HepG2 (cell line): ENCODE data around the gene CSNK1D. TPM values are rescaled to one million over a fixed set of nuclear protein-coding genes. Genes with fewer than 3 reads are reported as not detected.
A peak's percentile ranks its signal among the peaks of the same experiment; 100 is the strongest.

Experiments
- ATAC-seq: fragments of 200-7000 bp; cut with Tn5 transposase; 3 replicates; pipeline ENCODE4 v1.9.1; 2020; ENCODE audit warnings: mild to moderate bottlenecking, moderate library complexity
- BruUV-seq: library from RNA; stranded (reverse); fragments of 400-500 nt; replicated peaks from 2 replicates; lab custom pipeline; 2021; lab: Mats Ljungman, UMichigan
- CTCF ChIA-PET: fragments of 300-600 bp; formaldehyde crosslinking; extraction: SDS; loops from one replicate; lab custom pipeline; 2021; ENCODE audit warnings: low total read pairs, inconsistent platforms, low intra/inter-chr PET ratio; lab: Yijun Ruan, JAX
- POLR2A ChIA-PET: fragments of 350-600 bp; sonication (Branson Sonifier 250); formaldehyde crosslinking; loops from one replicate; lab custom pipeline; 2020; ENCODE audit warnings: antibody characterized with exemption, inconsistent platforms; lab: Yijun Ruan, JAX
- DNase-seq: peaks from one replicate; pipeline ENCODE4 v3.0.0-alpha.2; 2015; ENCODE audit warnings: low spot score
- FAIRE-seq: peaks from 3 replicates; lab custom pipeline; 2011; peaks lifted over from hg19 to GRCh38; lab: Jason Lieb, UNC
- H2AFZ ChIP-seq: one replicate; pipeline ENCODE4 v1.6.1; 2011; ENCODE audit warnings: low read length, inconsistent platforms
- H3K27ac ChIP-seq: fragments of 300-600 bp; 3 replicates; pipeline ENCODE4 v1.8.0; 2011; ENCODE audit warnings: mixed run types, mild to moderate bottlenecking, mixed read lengths, low read length, inconsistent platforms; ENCODE audit not compliant: insufficient read depth; ENCODE audit errors: extremely low read length
- H3K27me3 ChIP-seq, 2 experiments: fragments of 200-600 bp in 1 of 2; 2 replicates in 1 of 2; 3 replicates in 1 of 2; pipeline versions ENCODE4 v1.6.0 to v1.8.0; 2011; ENCODE audit warnings: low read length in 2 of 2, mild to moderate bottlenecking in 2 of 2, moderate library complexity in 2 of 2, inconsistent platforms in 1 of 2; ENCODE audit not compliant: insufficient read depth in 2 of 2, control insufficient read depth in 1 of 2
- H3K36me3 ChIP-seq, 2 experiments: fragments of 200-600 bp in 1 of 2; replicated peaks in 1 of 2; 2 replicates in 1 of 2; 3 replicates in 1 of 2; pipeline versions ENCODE4 v1.5.1 to v1.8.0; 2011; ENCODE audit warnings: low read length in 2 of 2, inconsistent platforms in 1 of 2; ENCODE audit not compliant: insufficient read depth in 2 of 2, control insufficient read depth in 1 of 2
- H3K4me1 ChIP-seq: 2 replicates; pipeline ENCODE4 v1.5.1; 2012; ENCODE audit warnings: low read length, inconsistent platforms; ENCODE audit not compliant: insufficient read depth
- H3K4me2 ChIP-seq: 2 replicates; pipeline ENCODE4 v1.6.0; 2011; ENCODE audit warnings: low read depth, low read length, inconsistent platforms
- H3K4me3 ChIP-seq, 3 experiments: fragments of 200-600 bp in 1 of 3; sonication (generic), shearing (Covaris generic) in 1 of 3; replicated peaks in 1 of 3; 2 replicates each; pipeline ENCODE4 v1.5.1; 2011 to 2016; ENCODE audit warnings: low read length in 3 of 3, inconsistent platforms in 2 of 3, low read depth in 2 of 3, mild to moderate bottlenecking in 2 of 3, control low read depth in 1 of 3, mixed read lengths in 1 of 3; ENCODE audit not compliant: insufficient read depth in 1 of 3
- H3K79me2 ChIP-seq: one replicate; pipeline ENCODE4 v1.6.1; 2011; ENCODE audit warnings: low read length, inconsistent platforms; ENCODE audit not compliant: insufficient read depth
- H3K9ac ChIP-seq: 2 replicates; pipeline ENCODE4 v1.6.0; 2011; ENCODE audit warnings: mild to moderate bottlenecking, low read depth, low read length, inconsistent platforms; ENCODE audit not compliant: insufficient read depth
- H3K9me3 ChIP-seq: 2 replicates; pipeline ENCODE4 v1.5.1; 2012; ENCODE audit warnings: mild to moderate bottlenecking, low read length
- H4K20me1 ChIP-seq: 2 replicates; pipeline ENCODE4 v1.6.0; 2011; ENCODE audit warnings: inconsistent platforms, mild to moderate bottlenecking, low read length, moderate library complexity; ENCODE audit not compliant: insufficient read depth
- ETS1 ChIP-seq: sonication (generic); formaldehyde crosslinking; IDR thresholded peaks from 2 replicates; pipeline ENCODE4 v1.4.0; 2020; ENCODE audit warnings: missing genetic modification reagents
- HNF4A ChIP-seq: sonication (generic); formaldehyde crosslinking; IDR thresholded peaks from 2 replicates; pipeline ENCODE4 v1.4.0; 2020; ENCODE audit warnings: missing genetic modification reagents
- IKZF5 ChIP-seq: IDR thresholded peaks from 2 replicates; pipeline ENCODE4 v1.6.1; 2018; ENCODE audit warnings: missing genetic modification reagents, mild to moderate bottlenecking, missing compliant biosample characterization
- KDM2A ChIP-seq: sonication (generic); formaldehyde crosslinking; IDR thresholded peaks from 2 replicates; pipeline ENCODE4 v1.4.0; 2020; ENCODE audit warnings: low read depth, missing genetic modification reagents, borderline replicate concordance
- MED1 ChIP-seq: sonication (generic); formaldehyde crosslinking; IDR thresholded peaks from 2 replicates; pipeline ENCODE4 v1.4.0; 2020; ENCODE audit warnings: missing genetic modification reagents
- MEIS1 ChIP-seq: sonication (generic); formaldehyde crosslinking; IDR thresholded peaks from 2 replicates; pipeline ENCODE4 v1.9.0; 2021; ENCODE audit warnings: mild to moderate bottlenecking, missing genetic modification reagents, moderate library complexity, borderline replicate concordance
- MTA3 ChIP-seq: sonication (generic); formaldehyde crosslinking; IDR thresholded peaks from 2 replicates; pipeline ENCODE4 v1.4.0; 2020; ENCODE audit warnings: missing genetic modification reagents
- ONECUT2 ChIP-seq: sonication (generic); formaldehyde crosslinking; IDR thresholded peaks from 2 replicates; pipeline ENCODE4 v1.4.0; 2020; ENCODE audit warnings: missing genetic modification reagents
- SAP130 ChIP-seq: IDR thresholded peaks from 2 replicates; pipeline ENCODE4 v1.6.1; 2016; ENCODE audit warnings: low read depth
- TAF1 ChIP-seq: sonication (generic); formaldehyde crosslinking; IDR thresholded peaks from 2 replicates; pipeline ENCODE4 v1.4.0; 2020; ENCODE audit warnings: missing genetic modification reagents
- THAP9 ChIP-seq: sonication (generic); formaldehyde crosslinking; IDR thresholded peaks from 2 replicates; pipeline ENCODE4; 2020; ENCODE audit warnings: missing genetic modification reagents, mild to moderate bottlenecking, borderline replicate concordance
- ZNF746 ChIP-seq: sonication (generic); formaldehyde crosslinking; IDR thresholded peaks from 2 replicates; pipeline ENCODE4 v1.8.0; 2022; ENCODE audit warnings: mild to moderate bottlenecking, missing genetic modification reagents
- WGBS: methylation state at CpG from one replicate; pipeline ENCODE4 v1.1.6; 2017; ENCODE audit warnings: low lambda C conversion rate; 5-methylcytosine and 5-hydroxymethylcytosine counted together
- in situ Hi-C: cut with HindIII; loops from 2 replicates; pipeline ENCODE4 v1.10.0; 2017; ENCODE audit warnings: low pct_unique_long_range_greater_than_20kb; ENCODE audit not compliant: extremely low pct_ligation_motif_present
- intact Hi-C: fragments of 100-400 bp; cut with micrococcal nuclease; formaldehyde crosslinking; loops from one replicate; pipeline ENCODE4 v1.10.0; 2022; ENCODE audit not compliant: unreplicated experiment
- polyA plus RNA-seq, 8 experiments: library from polyadenylated mRNA; depleted of rRNA in 3 of 8; stranded (reverse) in 7 of 8; unstranded in 1 of 8; fragments of >200 nt; fragmentation: Illumina TruSeq in 4 of 8; extraction: Trizol in 4 of 8; gene quantifications; 2 replicates each; pipeline versions ENCODE4 v1.2.1 to v1.2.3, GENCODE V29; 2011 to 2016; ENCODE audit warnings: low read depth in 4 of 8, missing spikeins in 1 of 8, mixed read lengths in 1 of 8; ENCODE audit not compliant: insufficient read depth in 1 of 8
- total RNA-seq, 5 experiments: library from RNA; depleted of rRNA; stranded (reverse); fragments of >200 nt; fragmentation: Illumina TruSeq; extraction: Trizol; gene quantifications; 2 replicates each; pipeline ENCODE4 v1.2.3, GENCODE V29; 2016; ENCODE audit warnings: low read depth in 1 of 5
- TF ChIP-seq, protein P1 (sequence below): sonication (generic); formaldehyde crosslinking; IDR thresholded peaks from 2 replicates; pipeline ENCODE4 v1.8.0; 2022; ENCODE audit warnings: low read depth, missing genetic modification reagents
- TF ChIP-seq, protein P2 (sequence below): IDR thresholded peaks from 2 replicates; pipeline ENCODE4 v1.6.1; 2012; ENCODE audit warnings: low read length, improper control_type of control experiment

CSNK1D gene
- total and polyA plus RNA-seq, 2 of the 13 experiments (the other 11 are each of a cell fraction or from before 2014, with no cell fraction given), result 31.5 to 128 TPM

GRCh38 chr17:82299452-82299851 lies 26.0 kb upstream of the CSNK1D start:
- Histone ChIP-seq H3K79me2 (no peaks in the 10 kb centered on the region), H3K9ac (peak overlapping the region; percentile 71), H3K9me3 (no peaks in the 10 kb centered on the region), H3K4me1 (peaks cover 100% of the 10 kb centered on the region), H3K27me3 (no peaks in the 10 kb centered on the region), H4K20me1 (no peaks in the 10 kb centered on the region), H3K36me3 (no peaks in the 10 kb centered on the region), H3K4me3 (peak overlapping the region in 2 of 3 experiments; percentile 52 to 78; a peak in 4 of 6 replicates), H3K27ac (no peak overlapping the region), H2AFZ (no peak overlapping the region), H3K4me2 (peak overlapping the region; percentile 99)
- FAIRE-seq (no peak), ATAC-seq (no peak), DNase-seq (no peak)
- ChIA-PET CTCF (interaction anchor here (2.7 kb wide), 1 partner anchor 22 kb away, joined by 26 read pairs; no protein-coding TSS in a partner anchor), POLR2A (interaction anchor here (0.8 to 12.8 kb wide), 13 partner anchors 9 to 63 kb away, joined by 3 to 270 read pairs (median 24); partner anchors contain the start of genes CD7, CSNK1D and SECTM1)
- intact Hi-C loops, result loop anchor here (5.0 kb wide), 1 partner anchor 42 kb away; no protein-coding TSS in a partner anchor
- in situ Hi-C loops, result no loop called here
- BruUV-seq, result no TSS peak
- 4% methylated on average over 10 of the region's 10 CpGs for WGBS
- TF ChIP-seq HNF4A (CRISPR knock-in tag) (no peak), IKZF5 (CRISPR knock-in tag) (0 out of 2 replicates have a peak, but pooled peaks have one; percentile 20), SAP130 (peak; percentile 9; the same call in 1 of the 2 replicates), ETS1 (CRISPR knock-in tag) (no peak), ZNF746 (CRISPR knock-in tag) (0 out of 2 replicates have a peak, but pooled peaks have one; percentile 9), ONECUT2 (no peak), MEIS1 (0 out of 2 replicates have a peak, but pooled peaks have one; percentile 12), THAP9 (CRISPR knock-in tag) (no peak), KDM2A (CRISPR knock-in tag) (no peak), MTA3 (CRISPR knock-in tag) (no peak), MED1 (0 out of 2 replicates have a peak, but pooled peaks have one; percentile 12), TAF1 (CRISPR knock-in tag) (no peak)
- TF ChIP-seq, protein P1, sequence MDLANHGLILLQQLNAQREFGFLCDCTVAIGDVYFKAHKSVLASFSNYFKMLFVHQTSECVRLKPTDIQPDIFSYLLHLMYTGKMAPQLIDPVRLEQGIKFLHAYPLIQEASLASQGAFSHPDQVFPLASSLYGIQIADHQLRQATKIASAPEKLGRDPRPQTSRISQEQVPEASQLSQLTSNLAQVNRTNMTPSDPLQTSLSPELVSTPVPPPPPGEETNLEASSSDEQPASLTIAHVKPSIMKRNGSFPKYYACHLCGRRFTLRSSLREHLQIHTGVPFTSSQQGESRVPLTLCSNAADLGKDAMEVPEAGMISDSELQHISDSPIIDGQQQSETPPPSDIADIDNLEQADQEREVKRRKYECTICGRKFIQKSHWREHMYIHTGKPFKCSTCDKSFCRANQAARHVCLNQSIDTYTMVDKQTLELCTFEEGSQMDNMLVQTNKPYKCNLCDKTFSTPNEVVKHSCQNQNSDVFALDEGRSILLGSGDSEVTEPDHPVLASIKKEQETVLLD (CRISPR knock-in tag), result no peak
- TF ChIP-seq, protein P2, sequence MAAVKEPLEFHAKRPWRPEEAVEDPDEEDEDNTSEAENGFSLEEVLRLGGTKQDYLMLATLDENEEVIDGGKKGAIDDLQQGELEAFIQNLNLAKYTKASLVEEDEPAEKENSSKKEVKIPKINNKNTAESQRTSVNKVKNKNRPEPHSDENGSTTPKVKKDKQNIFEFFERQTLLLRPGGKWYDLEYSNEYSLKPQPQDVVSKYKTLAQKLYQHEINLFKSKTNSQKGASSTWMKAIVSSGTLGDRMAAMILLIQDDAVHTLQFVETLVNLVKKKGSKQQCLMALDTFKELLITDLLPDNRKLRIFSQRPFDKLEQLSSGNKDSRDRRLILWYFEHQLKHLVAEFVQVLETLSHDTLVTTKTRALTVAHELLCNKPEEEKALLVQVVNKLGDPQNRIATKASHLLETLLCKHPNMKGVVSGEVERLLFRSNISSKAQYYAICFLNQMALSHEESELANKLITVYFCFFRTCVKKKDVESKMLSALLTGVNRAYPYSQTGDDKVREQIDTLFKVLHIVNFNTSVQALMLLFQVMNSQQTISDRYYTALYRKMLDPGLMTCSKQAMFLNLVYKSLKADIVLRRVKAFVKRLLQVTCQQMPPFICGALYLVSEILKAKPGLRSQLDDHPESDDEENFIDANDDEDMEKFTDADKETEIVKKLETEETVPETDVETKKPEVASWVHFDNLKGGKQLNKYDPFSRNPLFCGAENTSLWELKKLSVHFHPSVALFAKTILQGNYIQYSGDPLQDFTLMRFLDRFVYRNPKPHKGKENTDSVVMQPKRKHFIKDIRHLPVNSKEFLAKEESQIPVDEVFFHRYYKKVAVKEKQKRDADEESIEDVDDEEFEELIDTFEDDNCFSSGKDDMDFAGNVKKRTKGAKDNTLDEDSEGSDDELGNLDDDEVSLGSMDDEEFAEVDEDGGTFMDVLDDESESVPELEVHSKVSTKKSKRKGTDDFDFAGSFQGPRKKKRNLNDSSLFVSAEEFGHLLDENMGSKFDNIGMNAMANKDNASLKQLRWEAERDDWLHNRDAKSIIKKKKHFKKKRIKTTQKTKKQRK, result no peak
